HG02642 (cell line): Measurements from ENCODE around the gene SLCO2B1.

ENCODE experiments used
- ATAC-seq: cut with Tn5 transposase; IDR thresholded peaks from one replicate; pipeline ENCODE4 v1.9.1; 2021; ENCODE audit warnings: mild to moderate bottlenecking; ENCODE audit not compliant: unreplicated experiment, poor library complexity

SLCO2B1 gene

GRCh38 chr11:75242722-75243600 is 92.1 kb downstream of the SLCO2B1 start:
- no peak for ATAC-seq

DNA sequence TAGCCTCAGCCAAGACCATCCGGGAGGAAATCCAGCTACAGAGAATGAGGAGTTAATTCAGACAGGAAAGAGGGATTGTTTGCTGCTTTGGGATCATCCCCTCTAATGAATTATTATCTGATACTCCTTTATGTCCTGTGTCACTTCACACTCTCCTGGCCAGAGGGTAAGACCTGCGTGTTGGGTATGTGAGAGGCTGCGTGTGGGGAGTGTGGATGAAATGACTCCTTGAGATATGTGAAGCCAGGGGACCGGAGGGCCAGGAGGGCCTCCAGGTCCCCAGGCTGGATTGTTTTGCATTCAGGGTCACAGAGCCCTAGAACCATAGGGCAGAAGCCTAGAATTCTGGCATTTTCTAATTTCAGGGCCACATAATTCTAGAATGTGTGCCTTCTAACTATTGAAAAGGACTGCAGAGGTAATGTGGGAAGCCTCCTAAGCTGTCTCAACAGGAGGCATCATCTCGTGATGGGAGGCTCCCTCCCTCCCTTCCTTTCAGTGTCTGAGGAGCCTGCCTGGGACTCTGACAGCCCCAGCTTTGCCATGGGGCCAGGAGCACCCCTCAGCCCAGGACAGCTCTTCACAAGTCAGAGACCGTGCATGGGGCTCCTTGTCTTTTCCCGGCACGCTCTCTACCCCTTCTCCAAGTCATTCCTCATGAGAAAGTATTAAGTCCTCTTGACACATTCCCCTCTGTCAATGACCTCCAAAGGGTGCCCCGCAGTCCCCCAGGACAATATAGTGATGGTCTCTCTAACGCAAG is 93.3 kb downstream of the SLCO2B1 start:
- no peak for ATAC-seq

DNA sequence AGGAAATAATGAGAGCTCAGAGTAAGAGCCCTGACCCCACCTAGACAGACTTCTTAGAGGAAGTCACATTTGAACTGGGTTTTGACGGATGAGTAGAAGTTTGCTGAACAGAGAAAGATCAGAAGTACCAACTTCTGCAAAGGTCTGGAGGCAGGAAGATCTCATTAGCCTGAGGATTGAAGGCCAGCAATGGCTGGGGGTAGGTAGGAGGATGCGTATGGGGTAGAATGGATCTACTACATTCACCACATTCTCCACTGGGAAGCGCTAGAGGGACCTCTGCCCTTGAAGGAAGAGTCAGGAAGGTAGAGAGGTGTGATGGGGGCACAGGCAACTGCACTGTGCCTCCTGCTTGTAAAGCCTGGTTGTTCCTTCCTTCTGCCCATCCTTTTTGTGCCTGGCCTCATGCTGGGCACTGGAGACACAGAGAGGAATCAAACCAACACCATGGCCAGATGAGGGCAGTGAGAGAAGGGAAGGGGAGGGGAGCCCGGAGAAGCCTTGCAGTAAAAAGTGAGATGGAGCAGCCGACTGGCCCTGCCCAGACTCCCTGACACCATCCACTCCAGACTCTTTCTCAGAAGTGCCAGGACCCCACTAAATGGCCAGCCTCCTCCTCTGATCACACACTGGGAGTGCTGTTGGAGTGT is 94.6 kb downstream of the SLCO2B1 start:
- ATAC-seq = no peak

- ATAC-seq = no peak
Measured at GRCh38 chr11:75246006-75246670, 95.2 kb downstream of the SLCO2B1 start.

DNA sequence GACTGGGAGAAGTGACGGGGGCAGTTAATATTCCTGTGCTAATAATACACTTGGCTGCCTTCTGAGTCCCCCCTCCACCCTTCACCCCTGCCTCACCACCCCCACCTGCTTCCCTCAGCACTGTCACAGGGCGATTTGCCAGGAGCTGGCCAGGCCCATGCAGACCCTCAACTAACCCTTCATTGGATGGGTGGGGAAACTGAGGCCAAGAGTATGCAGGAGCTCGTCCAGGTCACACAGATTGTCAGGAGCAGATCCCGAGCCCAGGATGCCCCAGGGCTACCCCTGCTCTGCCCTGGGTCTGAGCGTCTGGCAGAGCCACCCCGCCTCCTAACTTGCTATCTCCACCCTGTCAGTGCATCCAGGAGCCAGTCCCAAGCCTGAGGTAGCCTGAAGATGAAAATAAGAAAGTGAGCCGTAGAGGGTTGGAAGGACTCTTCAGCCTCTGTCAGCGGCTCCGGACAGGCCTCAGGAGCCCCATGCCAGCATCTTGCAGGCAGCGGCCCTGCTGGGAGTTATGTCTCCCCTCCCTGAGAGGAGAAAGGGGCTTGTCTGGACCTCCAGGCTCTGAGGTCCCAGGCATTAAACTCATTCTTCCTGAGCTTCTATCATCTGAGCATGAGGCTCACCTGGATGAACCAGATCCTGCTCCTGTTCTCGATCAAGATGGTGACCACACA is 95.9 kb downstream of the SLCO2B1 start:
- ATAC-seq = no peak

DNA sequence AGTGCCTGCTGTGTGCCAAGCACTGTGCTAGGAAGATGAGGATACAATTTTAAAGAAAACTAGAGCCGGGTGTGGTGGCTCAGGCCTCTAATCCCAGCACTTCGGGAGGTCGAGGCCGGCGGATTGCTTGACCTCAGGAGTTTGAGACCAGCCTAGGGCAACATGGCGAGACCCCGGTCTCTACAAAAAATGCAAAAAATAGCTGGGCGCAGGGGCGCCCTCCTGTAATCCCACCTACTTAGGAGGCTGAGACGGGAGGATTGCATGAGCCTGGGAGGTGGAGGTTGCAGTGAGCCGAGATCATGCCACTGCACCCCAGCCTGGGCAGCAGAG is 98.0 kb downstream of the SLCO2B1 start:
- ATAC-seq = no peak

GRCh38 chr11:75249704-75250103 is 98.8 kb downstream of the SLCO2B1 start:
- no peak for ATAC-seq

DNA sequence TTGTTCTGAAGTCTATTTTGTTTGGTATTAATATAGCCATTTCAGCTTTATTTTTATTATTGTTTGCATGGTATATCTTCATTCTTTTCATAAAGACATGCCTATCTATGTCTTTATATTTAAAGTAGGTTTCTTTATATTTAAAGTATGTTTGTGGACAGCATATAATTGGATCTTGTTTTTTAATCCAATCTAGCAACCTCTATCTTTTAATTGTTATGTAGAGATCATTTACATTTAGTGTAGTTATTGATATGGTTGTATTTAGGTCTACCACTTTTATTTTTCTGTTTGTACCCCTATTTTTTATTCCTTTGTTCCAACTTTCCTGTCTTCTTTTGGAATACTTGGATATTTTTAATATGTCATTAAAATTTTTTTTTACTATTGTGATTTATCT is 103.4 kb downstream of the SLCO2B1 start:
- ATAC-seq = no peak
